Panc1 (cell line): ENCODE results near the gene GFPT1. TPM values are rescaled to one million over a fixed set of nuclear protein-coding genes. Genes with fewer than 3 reads are reported as not detected.

Source experiments
- ATAC-seq: fragments of 200-7000 bp; cut with Tn5 transposase; 2 replicates; pipeline ENCODE4 v1.9.1; 2020; ENCODE audit warnings: mild to moderate bottlenecking, moderate library complexity
- BruUV-seq: library from RNA; stranded (reverse); fragments of 400-500 nt; replicated peaks from 2 replicates; lab custom pipeline; 2021; lab: Mats Ljungman, UMichigan
- CTCF ChIA-PET: fragments of 300-600 bp; sonication (Branson Sonifier 250); formaldehyde crosslinking; loops from one replicate; lab custom pipeline; 2022; ENCODE audit warnings: antibody characterized with exemption; lab: Charles Lee
- POLR2A ChIA-PET: fragments of 300-600 bp; sonication (Branson Sonifier 250); formaldehyde crosslinking; loops from one replicate; lab custom pipeline; 2022; ENCODE audit warnings: antibody characterized with exemption; lab: Charles Lee
- DNase-seq: peaks from one replicate; pipeline ENCODE4 v3.0.0-alpha.2; 2010; ENCODE audit warnings: low read depth, low spot score
- H3K27ac ChIP-seq: 2 replicates; pipeline ENCODE4 v1.5.1; 2011; ENCODE audit warnings: mild to moderate bottlenecking, low read length, inconsistent platforms
- H3K27me3 ChIP-seq: fragments of 200-500 bp; sonication (Bioruptor generic); 2 replicates; pipeline ENCODE4 v1.6.0; 2014; ENCODE audit warnings: low read length, inconsistent platforms; ENCODE audit not compliant: control insufficient read depth, insufficient read depth
- H3K36me3 ChIP-seq: fragments of 200-500 bp; sonication (Bioruptor generic); 2 replicates; pipeline ENCODE4 v1.5.1; 2014; ENCODE audit warnings: inconsistent platforms, mild to moderate bottlenecking, low read length, moderate library complexity; ENCODE audit not compliant: control insufficient read depth, insufficient read depth
- H3K4me1 ChIP-seq: 2 replicates; pipeline ENCODE4 v1.5.1; 2011; ENCODE audit warnings: inconsistent platforms, mild to moderate bottlenecking, low read length, moderate library complexity; ENCODE audit not compliant: control insufficient read depth, insufficient read depth
- H3K4me3 ChIP-seq, 2 experiments: 2 replicates each; pipeline ENCODE4 v1.5.1; 2011 to 2012; ENCODE audit warnings: low read depth in 2 of 2, low read length in 2 of 2, mild to moderate bottlenecking in 2 of 2, inconsistent platforms in 1 of 2, moderate library complexity in 1 of 2
- H3K9me3 ChIP-seq: fragments of 200-500 bp; sonication (Bioruptor generic); 2 replicates; pipeline ENCODE4 v1.5.1; 2014; ENCODE audit warnings: low read depth, mild to moderate bottlenecking, inconsistent platforms, low read length, moderate library complexity; ENCODE audit not compliant: control insufficient read depth, insufficient read depth
- CTCF ChIP-seq: fragments of 450-650 bp; IDR thresholded peaks from 2 replicates; pipeline ENCODE4 v1.5.1; 2017; ENCODE audit warnings: mild to moderate bottlenecking
- POLR2AphosphoS5 ChIP-seq: IDR thresholded peaks from 2 replicates; pipeline ENCODE4 v1.6.1; 2012; ENCODE audit warnings: mild to moderate bottlenecking, low read depth, low read length, moderate library complexity
- SIN3A ChIP-seq: IDR thresholded peaks from 2 replicates; pipeline ENCODE4 v1.6.1; 2012; ENCODE audit warnings: low read depth, mild to moderate bottlenecking, low read length, moderate library complexity, borderline replicate concordance; ENCODE audit not compliant: insufficient read depth
- TCF7L2 ChIP-seq: IDR thresholded peaks from 2 replicates; pipeline ENCODE4 v1.6.1; 2011; ENCODE audit warnings: mild to moderate bottlenecking, low read depth, low read length, inconsistent platforms
- in situ Hi-C: cut with HindIII; loops from 2 replicates; pipeline ENCODE4 v1.10.0; 2016; ENCODE audit warnings: low sequenced_read_pairs, low pct_unique_long_range_greater_than_20kb
- intact Hi-C: fragments of 100-400 bp; cut with micrococcal nuclease; formaldehyde crosslinking; loops from one replicate; pipeline ENCODE4 v1.10.0; 2022; ENCODE audit not compliant: unreplicated experiment
- total RNA-seq: library from RNA; stranded (reverse); gene quantifications from one replicate; pipeline ENCODE4 v1.2.1, GENCODE V29; 2021; ENCODE audit not compliant: unreplicated experiment
- TF ChIP-seq, protein P1 (sequence below), 2 experiments: IDR thresholded peaks; 2 replicates each; pipeline ENCODE4 v1.6.1; 2011 to 2012; ENCODE audit warnings: low read depth in 2 of 2, control low read depth in 1 of 2, low read length in 1 of 2, mild to moderate bottlenecking in 1 of 2, moderate library complexity in 1 of 2; ENCODE audit not compliant: insufficient read depth in 1 of 2

The GFPT1 gene
- total RNA-seq, 1 experiment from 2014 or later = 53.0 TPM

- ATAC-seq (no peak), DNase-seq (no peak)
- Histone ChIP-seq H3K27ac (peak overlapping the region; percentile 45; the same call in 1 of the 2 replicates), H3K27me3 (no peaks in the 10 kb centered on the region), H3K36me3 (no peaks in the 10 kb centered on the region), H3K4me3 (no peak overlapping the region), H3K4me1 (peaks cover 5% of the 10 kb centered on the region; the same call in 1 of the 2 replicates), H3K9me3 (no peaks in the 10 kb centered on the region; the same call in 1 of the 2 replicates)
- no peak for TF ChIP-seq SIN3A
- CTCF ChIA-PET = no interaction called here
- BruUV-seq = no TSS peak
- POLR2A ChIA-PET = no interaction called here
- in situ Hi-C loops (no loop called here), intact Hi-C loops (no loop called here)
Measured at GRCh38 chr2:69300650-69301049, 86.4 kb downstream of the GFPT1 start.

DNA sequence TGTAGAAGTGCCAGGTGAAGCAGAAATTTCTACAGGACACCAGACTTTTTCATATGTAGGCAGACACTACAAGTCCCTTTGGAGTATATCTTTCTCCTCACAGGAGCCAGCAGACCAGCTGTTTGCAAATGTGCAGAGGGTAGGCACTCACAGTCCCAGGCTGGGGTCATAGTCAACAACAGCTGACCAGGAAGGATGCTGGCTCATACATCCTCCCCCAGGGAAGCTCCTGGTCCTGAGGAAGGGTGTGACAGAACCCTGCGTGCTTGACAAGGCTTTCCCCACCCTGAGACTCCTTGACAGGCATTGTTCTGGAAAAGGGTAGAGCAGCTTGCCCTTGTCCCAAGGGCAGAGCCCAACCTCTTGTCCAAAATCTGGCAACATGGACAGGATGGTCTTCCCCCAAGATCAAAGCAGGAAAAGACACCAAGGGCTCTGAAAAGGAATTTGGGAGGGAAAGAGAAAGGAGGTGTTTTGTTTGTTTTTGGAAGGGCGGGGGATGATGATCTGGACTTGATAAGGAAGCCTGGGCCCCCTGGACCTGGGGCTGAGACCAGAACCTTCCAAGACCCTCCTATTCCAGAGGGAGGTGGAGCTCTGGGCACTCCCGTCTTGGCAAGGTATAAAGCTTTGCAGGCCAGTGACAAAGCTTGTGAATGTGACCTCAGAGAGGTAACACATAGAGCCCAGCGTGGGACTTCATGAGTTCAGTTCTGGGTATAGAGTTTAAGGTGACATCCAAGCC, 87.1 kb downstream of the GFPT1 start:
- H3K4me1 ChIP-seq = peaks cover 4% of the 10 kb centered on the region; the same call in 1 of the 2 replicates
- intact Hi-C loops (no loop called here), in situ Hi-C loops (no loop called here)
- no TSS peak for BruUV-seq
- ATAC-seq = no peak
- no peak for DNase-seq
- TF ChIP-seq TCF7L2 (no peak), CTCF (no peak), POLR2AphosphoS5 (no peak), SIN3A (no peak)
- TF ChIP-seq, protein P1, sequence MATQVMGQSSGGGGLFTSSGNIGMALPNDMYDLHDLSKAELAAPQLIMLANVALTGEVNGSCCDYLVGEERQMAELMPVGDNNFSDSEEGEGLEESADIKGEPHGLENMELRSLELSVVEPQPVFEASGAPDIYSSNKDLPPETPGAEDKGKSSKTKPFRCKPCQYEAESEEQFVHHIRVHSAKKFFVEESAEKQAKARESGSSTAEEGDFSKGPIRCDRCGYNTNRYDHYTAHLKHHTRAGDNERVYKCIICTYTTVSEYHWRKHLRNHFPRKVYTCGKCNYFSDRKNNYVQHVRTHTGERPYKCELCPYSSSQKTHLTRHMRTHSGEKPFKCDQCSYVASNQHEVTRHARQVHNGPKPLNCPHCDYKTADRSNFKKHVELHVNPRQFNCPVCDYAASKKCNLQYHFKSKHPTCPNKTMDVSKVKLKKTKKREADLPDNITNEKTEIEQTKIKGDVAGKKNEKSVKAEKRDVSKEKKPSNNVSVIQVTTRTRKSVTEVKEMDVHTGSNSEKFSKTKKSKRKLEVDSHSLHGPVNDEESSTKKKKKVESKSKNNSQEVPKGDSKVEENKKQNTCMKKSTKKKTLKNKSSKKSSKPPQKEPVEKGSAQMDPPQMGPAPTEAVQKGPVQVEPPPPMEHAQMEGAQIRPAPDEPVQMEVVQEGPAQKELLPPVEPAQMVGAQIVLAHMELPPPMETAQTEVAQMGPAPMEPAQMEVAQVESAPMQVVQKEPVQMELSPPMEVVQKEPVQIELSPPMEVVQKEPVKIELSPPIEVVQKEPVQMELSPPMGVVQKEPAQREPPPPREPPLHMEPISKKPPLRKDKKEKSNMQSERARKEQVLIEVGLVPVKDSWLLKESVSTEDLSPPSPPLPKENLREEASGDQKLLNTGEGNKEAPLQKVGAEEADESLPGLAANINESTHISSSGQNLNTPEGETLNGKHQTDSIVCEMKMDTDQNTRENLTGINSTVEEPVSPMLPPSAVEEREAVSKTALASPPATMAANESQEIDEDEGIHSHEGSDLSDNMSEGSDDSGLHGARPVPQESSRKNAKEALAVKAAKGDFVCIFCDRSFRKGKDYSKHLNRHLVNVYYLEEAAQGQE (IDR thresholded peaks at IDR 0.05; ENCODE audit: insufficient read depth in 1 of 2, low read depth in 2 of 2, low read length in 1 of 2) = no peak
- CTCF ChIA-PET = no interaction called here
- H3K9me3 ChIP-seq = no peaks in the 10 kb centered on the region; the same call in 1 of the 2 replicates
- no peak overlapping the region for H3K4me3 ChIP-seq
- H3K27me3 ChIP-seq = no peaks in the 10 kb centered on the region
- POLR2A ChIA-PET = no interaction called here
- H3K27ac ChIP-seq = peak overlapping the region; percentile 64; the same call in 1 of the 2 replicates
- H3K36me3 ChIP-seq = no peaks in the 10 kb centered on the region

DNA sequence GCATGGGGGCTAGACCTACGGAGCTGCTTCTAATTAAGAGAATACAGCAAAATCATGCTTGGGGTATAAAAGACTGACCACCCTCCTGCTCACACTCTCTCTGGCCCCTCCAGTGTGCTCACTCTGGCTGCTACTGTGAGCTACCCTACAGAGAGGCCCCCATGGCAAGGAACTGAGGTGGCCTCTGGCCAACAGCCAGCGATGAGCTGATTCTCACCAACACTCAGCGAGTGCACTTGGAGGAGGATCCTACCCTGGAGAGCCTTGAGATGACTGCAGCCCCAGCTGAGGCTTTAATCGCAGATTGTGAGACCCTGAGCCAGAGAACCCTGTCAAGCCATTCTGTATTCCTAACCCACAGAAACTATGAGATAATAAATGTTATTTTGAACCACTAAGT, 88.2 kb downstream of the GFPT1 start:
- no peak for DNase-seq
- ATAC-seq = peak; percentile 33
- Histone ChIP-seq H3K4me3 (no peak overlapping the region), H3K4me1 (peaks cover 4% of the 10 kb centered on the region; the same call in 1 of the 2 replicates), H3K36me3 (no peaks in the 10 kb centered on the region), H3K27me3 (no peaks in the 10 kb centered on the region), H3K9me3 (no peaks in the 10 kb centered on the region; the same call in 1 of the 2 replicates), H3K27ac (peak overlapping the region; percentile 55; the same call in 1 of the 2 replicates)
- ChIA-PET POLR2A (no interaction called here), CTCF (no interaction called here)
- TF ChIP-seq SIN3A = no peak
- no peak for TF ChIP-seq POLR2AphosphoS5
- TF ChIP-seq, protein P1 (IDR thresholded peaks at IDR 0.05; ENCODE audit: insufficient read depth in 1 of 2, low read depth in 2 of 2, low read length in 1 of 2) = no peak
- TF ChIP-seq TCF7L2 = no peak
- no peak for TF ChIP-seq CTCF
- intact Hi-C loops (no loop called here), in situ Hi-C loops (no loop called here)
- no TSS peak for BruUV-seq
